ENCODE measurements around the gene NINJ2.
A peak's percentile ranks its signal among the peaks of the same experiment; 100 is the strongest.

NINJ2 gene

DNA sequence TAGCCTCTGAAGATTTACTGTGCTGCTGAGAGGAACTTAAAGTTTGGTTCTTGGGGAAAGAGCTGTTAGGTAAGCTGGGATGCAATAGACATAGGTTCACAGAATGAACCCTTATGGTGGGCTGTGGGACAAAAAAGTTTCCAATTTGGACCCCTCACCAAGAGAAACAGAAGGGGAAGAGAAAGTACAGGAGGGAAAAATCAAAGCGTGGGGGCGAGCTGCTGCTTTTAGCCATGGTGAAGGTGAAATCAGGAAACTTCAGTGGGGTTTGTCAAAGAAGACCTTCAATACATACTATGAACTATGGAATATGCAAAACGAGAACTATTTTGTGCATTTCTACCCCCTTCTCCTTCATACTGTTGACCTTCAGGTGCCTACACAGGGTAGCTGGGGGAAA lies 10.6 kb upstream of the NINJ2 start:
- no peak for DNase-seq (ENCODE audit: low read depth in 2 of 2)

DNA sequence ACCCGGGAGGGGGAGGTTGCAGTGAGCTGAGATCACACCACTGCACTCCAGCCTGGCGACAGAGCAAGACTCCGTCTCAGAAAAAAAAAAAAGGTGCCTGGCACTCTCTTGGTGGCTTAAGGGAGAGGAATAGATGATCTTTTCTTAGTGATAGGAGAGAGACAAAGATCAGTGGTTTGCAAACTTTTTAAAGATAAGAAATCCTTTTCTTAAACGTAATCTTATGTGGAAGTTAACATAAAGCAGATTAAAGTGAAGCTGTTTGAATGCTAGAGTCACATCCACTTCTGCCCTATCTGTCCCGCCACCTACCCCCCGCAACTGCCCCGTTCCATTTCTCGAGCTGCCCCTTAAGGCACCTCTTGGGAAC lies 6.3 kb upstream of the NINJ2 start:
- no peak for DNase-seq (ENCODE audit: low read depth in 2 of 2)

DNA sequence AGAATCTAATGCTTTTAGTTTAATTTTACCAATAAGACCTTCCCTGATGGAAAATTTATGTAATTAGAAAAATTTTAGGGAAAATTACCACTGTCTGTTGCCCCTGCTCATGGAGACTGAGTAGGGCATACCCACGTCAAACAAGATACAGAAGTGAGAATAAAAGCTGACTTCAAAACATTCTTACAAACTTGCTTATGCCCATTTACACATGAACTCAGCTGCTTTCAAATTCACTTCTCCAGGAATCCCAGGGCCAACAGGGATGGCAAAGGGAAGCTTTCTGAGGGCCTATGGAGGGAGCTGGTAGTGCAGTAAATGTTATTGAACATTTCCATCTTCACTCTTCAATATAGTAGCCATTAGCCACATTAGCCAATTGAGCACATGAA lies 4.8 kb upstream of the NINJ2 start:
- DNase-seq (ENCODE audit: low read depth in 2 of 2), result no peak

DNA sequence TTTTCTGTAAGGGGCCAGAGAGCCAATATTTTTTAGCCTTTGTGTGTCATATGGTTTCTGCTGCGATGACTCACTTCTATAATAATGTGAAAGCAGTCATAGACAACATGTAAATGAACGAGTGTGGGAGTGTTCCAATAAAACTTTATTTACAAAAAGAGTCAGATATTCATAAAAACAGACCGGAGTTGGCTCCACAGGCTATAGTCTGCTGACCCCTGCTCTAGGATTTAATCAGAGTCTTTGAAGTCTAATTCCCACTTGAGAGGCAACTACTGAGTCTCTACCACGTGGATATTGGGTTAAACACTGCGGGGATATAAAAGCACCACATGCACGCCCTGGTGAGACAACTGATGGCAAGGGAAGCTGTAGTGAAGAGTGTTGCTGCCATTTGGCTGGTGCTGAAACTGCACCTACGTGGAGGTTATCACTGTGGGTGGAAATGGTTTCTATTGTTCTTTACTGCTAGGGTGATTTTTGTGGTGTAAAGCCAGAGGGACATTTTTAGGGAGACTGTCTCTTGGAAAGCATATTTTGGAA lies 3.6 kb upstream of the NINJ2 start:
- no peak for DNase-seq (ENCODE audit: low read depth in 2 of 2)

DNA sequence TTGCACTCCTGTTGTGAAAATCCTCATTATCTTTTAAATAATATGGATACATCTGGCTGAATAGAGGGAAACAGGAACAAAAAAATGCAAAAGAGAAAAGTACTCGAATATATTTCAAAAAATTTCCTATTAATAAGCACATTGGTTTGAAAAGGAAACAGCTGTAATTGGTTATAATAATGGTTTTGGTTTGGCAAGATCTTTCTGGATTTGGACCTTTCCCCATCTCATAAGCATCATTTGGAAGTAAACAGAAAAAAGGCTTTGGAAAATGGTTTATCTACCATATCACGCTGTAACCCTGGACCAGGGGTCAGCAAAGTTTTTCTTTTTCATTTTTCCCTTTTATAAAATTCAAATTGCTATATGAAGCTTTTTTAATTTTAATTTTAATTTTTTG lies 2.8 kb upstream of the NINJ2 start:
- no peak for DNase-seq (ENCODE audit: low read depth in 2 of 2)

DNA sequence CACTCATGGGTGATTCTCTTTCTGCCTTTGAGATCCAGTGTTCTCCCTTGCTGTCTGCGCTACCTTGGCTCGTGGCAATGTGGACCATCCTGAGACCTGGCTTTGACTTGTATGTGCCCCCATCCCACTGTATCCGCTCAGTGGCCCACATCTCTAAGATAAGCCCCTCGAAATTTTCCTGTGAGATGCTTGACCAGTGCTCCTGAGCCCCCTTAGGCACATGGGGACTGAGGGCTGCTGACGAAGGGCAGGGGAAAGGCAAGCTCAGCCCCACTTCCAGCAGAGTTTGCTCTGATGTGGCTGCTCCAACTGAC lies 1.5 kb upstream of the NINJ2 start:
- DNase-seq (ENCODE audit: low read depth in 2 of 2), result no peak

DNA sequence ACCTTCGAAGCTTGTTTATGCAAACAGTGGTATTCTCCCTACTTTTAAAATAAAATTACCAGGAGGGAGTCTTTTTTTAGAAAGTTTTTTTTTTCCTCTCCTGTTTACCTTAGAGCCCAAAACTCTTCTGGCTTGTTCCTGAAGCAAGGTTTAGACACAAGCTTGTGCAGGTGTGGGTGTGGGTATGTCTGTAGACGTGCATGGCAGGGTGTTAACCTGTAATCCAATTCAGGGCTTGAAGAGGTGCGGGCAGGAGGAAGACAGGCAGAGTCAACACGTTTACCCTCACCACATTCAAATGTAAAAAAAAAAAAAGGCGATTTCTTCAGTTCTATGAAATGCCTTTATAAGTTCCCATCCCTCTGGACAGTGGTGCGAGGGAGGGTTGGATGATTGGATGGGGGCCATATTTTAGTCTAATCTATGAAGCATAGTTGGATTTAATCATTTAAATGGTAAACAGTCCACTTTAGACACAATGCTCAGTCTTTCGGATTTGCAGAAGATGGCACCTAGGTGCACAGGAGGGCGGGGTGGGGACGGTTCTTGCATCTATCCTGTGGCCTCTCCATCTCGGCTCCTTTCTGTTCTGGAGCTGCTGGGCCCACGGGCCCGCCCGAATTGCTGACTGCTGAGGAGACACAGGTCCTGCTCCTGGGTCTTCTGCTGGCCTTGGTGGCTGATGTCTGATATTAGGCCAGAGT lies 982 bp upstream of the NINJ2 start:
- DNase-seq (ENCODE audit: low read depth in 2 of 2), result no peak

DNA sequence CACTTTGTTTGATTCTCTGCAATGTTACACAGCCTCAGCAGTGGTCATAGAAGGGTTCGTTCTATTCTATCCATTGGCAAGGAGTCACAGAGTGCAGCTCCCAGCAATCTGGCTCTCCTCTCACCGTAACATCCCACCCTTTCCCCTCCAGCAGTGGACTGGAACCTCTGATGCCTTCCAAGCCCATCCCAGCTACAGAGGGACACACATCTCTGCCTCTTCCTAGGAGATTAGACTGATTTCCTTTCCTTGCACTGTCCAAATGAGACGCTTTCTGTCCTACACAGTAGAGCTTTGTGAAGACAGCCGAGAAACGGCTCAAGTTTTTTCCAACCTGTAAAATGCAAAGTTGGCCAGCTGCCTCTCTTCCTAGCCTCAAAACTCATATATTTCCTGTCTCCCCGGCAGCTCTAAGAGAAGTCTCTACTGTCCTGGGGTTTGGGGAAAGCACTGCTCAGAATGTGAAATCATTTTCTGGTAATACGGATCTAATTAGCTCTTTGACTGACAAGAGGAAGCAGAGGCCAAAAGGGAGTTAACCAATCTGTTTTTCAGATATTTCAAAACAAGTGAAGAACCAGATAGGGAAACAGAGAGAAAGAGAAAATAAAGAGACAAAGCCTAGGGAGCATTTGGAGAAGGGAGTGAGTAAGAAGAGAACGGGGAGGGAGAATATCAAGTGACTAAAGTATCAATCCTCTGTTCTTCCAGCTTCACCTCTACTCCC lies 516 bp downstream of the NINJ2 start:
- DNase-seq (ENCODE audit: low read depth in 2 of 2), result no peak

DNA sequence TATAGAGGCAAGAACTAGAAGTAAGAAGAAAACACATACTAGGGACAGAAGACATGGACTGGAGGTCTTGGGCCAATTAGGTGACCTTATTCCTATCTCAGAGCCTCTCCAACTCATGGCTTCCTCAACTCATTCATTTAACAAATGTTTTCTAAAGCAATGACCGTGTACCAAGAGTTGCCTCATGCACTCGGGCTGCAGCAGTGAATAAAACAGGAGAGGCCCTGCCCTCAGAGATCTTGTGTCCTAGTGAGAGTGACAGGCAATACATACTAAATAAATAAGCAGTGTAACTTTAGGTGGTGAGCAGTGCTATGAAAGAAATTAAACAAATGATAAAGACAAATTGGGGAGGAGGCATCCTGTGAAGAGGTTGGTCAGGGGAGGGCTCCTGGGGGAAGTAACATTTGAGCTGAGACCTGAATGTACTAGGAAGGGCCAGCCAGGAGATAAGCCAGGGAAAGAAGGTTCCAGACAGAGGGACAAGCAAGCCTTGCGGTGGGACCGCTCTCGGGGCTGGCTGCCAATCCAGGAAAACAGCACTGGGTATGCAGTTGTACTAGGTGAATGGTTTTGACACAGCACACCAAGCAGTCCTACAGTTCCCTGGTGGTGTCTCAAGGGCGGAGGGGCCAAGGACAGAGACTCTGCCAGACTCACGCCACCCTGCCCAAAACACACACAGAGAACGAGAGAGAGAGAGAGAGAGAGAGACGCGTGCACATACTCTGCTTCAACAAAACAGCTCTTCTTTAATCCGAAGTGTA lies 1.3 kb downstream of the NINJ2 start:
- DNase-seq (ENCODE audit: low read depth in 2 of 2), result no peak

DNA sequence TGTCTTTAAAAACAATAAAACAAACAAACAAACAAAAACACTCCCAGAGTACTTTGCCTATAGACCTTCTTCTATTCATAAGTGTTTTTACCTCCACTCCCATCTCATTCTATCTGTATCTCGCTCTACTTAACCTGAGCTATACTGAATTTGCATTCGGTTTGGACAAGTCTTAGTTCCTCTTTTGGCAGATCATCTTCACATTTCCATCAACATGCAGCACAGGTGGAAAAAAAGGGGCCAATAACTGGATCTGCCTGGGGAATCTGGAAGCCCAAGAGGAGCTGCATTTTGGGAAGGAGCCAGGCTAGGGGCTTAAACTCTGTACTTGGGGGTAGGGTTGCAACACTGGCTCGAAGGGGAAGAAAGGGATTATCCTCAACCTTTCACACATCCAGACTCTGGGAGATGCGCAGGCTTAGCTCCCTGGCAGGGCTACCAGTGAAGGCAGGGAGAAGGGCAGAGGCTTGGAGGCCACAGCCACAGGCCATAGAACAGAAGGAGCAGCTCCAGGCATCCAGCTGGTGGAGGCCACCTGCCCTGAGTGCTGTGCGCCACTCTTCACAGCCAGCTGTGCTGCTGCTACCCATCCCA lies 4.1 kb downstream of the NINJ2 start:
- DNase-seq (ENCODE audit: low read depth in 2 of 2), result no peak

DNA sequence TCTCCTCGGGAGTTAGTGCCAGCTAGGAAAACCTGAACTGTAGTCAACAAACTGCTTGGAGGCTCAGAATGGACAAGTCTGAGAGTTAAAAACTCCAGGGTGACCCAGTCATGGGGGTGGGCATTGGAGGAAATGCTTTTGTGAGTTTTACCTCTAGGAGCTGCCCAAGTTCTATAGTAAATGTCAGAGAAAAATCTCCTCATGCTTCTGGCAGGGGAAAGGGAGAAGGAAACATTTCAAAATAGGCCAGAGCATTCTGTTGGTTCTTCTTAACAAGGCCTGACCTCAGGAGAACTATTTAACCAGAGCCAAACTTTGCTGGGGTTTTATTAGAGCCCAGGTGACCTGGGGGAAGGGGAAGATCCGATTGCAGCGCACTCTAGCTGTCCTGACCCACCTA lies 12.3 kb downstream of the NINJ2 start:
- DNase-seq (ENCODE audit: low read depth in 2 of 2), result no peak

DNA sequence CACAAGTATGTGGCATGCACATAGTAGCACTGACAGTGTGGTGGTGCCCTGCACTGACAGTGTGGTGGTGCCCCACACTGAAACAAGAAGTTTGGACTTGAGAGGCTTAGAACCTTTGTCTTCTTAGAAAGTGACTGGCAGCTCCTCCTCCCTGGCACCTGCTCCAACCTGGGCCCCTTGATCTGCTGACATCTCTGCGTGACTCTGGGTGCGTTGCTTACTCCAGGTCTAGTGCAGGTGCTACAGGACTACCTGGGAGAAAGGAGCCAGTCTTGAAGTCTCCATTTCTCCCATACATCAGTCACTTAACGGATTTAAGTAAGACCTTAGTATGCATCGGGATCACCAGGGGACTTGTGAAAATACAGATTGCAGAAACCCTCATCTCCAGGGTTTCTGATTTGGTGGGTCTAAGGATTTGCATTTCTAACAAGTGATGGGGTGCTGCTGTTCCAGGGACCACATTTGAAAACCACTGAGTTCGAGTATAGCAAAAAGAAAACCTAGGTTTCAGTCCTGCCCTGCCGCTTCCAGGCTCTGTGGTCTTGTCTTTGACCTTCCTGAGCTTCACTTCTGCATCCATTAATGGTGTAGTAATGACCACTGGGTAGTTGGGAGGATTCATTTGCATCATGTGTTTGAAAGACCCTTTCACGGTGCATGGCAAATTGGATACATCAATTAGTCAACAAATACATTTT lies 15.7 kb downstream of the NINJ2 start:
- DNase-seq (ENCODE audit: low read depth in 2 of 2), result no peak

DNA sequence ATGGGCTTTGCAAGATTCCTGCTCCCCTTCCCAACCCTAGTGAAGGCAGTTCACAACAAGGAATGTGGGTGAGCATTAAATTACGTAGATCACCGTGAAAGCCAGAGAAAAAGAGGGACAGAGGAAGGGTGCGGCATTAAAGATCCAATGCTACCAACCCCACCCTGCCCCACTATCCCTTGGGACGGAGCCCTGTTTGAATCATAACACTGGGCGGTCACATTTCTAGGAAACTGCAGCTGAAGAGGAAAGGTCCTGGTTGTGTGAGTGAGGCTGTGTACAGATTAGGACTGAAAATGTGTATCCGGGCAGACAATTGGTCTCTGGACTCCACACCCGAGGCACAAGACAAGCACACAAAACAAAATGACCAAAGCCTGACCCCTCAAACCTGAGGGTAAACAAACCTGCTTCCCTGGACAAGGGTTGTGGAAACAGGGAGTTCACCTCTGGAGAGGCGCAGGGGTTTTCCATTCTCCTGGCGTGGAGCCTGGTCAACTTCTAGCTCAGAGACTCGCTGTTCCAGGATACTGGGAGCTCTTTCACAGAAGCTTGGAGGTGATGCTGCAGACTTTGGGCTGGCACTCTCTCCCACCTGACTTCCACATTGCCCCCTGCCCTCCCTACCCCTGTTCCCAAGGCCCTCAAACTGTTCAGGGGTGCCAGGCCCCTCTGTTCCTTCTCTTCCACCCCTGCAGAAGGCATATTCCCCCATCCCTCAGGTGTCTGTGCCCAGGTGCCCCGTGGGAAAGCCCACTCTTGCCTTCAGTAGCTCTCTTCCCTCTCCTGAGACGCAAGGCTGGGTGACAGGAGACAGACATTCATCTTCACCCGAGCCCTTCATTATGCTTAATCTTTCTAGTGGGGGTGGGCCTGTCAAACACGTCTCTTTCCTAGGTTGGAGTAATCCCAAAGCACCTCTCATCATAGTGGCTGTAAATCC lies 16.5 kb downstream of the NINJ2 start:
- DNase-seq (ENCODE audit: low read depth in 2 of 2), result no peak

DNA sequence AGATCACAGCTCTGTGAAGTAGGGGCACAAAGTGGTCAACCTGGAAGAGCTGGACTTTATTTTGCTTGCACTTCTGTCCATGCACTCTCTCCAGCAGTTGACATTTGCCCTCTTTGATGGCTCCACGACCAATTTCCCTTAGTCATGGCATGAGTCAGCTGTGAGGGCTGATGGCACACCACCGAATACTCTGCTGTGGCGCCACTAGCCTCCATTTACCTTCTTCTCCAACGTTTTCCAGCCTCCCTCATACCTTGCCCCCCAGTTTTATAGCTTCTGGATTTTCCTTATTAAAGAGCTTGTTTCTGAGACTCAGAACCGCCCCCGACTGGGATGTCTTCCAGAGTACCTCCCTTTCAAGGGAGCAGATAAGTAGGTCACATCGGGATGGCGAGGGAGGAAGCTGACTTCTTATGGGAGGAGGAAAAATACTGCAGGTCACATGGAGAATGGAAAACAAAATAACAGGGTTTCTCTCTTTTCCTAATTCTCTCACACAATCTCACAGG lies 17.6 kb downstream of the NINJ2 start:
- DNase-seq (ENCODE audit: low read depth in 2 of 2), result no peak

DNA sequence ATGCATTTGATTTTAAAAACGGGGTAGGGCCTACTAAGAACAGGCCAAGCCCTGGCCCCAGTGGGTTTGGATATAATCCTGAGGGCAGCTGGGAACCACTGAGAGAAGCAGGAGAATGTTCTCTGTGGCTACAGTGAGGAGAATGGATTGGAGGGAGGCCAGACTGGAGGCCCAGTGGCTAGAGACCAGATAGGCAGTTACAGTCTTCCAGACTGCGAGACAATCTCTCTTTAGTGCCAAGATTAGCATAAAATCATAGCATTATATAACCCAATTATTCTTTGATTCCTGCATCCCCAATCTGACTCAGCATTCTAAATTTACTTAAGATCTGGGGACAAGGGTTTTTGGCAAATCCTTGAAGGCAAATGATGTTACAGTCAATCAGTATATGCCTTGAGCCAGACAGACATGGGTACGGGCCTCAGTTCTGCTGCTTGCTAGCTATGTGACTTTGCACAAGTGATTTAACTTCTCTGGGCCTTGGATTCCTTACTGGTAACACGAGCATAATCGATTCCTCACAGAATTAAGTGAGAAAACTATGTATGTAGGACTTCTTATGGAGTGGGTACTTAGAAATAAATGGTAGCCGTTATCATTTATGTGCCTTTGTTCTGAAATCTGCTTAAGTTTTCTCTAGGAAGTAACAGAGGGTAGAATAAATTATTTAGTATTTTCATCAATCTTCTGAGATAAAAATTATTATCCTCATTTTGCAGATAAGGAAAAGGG lies 18.3 kb downstream of the NINJ2 start:
- no peak for DNase-seq (ENCODE audit: low read depth in 2 of 2)

DNA sequence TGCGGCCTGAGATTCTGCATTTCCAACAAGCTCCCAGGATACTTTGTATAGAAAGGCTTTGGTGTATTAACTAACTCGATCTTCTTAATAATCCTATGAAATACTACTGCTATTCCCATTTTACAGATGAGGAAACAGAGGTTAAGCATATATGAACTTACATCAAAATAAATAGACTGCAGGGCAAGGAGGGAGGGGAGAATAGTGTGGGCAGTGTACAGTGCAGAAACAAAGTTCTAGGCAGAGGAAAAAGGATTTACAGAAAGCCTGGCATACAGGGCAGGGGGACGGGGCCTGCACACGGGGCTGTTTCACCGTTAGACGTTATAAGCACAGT lies 19.0 kb downstream of the NINJ2 start:
- DNase-seq (ENCODE audit: low read depth in 2 of 2), result no peak

DNA sequence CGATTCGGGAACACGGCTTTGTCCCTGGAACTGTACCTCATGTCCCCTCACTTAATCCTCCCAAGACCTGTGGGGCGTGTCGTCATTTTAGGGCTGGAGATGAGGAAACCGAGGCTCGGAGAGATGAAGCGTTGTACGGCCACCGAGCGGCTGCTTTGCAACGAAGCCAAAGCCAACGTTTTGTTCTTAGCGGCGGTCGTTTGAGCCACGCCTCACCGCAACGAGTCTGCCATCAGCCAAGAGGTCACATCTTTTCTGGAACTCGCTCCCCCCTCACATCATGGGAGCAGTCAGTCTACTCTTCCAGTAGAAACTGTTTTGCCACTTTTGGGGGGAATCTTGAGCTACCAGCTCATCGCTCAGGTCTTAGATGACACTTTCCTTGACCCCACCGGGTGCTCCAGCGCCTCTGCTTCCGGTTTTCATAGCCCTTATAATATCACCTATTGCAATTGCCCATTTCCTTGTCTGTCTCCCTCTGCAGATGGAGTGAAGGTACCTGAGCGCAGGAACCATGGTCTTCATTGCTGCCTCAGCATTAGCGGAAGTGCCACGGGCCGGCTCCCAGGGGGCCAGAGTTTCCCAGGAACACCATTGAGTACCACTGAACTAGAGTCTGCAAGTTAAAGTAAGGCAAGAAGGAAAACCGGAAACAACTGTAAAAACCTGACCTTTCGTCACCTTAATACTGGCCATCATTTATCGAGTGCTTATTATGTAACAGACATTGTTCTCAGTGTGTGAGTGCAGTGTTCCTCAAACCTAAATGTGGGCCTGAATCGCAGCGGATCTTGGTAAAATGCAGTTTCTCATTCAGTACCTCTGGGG lies 19.6 kb downstream of the NINJ2 start:
- no peak for DNase-seq (ENCODE audit: low read depth in 2 of 2)

DNA sequence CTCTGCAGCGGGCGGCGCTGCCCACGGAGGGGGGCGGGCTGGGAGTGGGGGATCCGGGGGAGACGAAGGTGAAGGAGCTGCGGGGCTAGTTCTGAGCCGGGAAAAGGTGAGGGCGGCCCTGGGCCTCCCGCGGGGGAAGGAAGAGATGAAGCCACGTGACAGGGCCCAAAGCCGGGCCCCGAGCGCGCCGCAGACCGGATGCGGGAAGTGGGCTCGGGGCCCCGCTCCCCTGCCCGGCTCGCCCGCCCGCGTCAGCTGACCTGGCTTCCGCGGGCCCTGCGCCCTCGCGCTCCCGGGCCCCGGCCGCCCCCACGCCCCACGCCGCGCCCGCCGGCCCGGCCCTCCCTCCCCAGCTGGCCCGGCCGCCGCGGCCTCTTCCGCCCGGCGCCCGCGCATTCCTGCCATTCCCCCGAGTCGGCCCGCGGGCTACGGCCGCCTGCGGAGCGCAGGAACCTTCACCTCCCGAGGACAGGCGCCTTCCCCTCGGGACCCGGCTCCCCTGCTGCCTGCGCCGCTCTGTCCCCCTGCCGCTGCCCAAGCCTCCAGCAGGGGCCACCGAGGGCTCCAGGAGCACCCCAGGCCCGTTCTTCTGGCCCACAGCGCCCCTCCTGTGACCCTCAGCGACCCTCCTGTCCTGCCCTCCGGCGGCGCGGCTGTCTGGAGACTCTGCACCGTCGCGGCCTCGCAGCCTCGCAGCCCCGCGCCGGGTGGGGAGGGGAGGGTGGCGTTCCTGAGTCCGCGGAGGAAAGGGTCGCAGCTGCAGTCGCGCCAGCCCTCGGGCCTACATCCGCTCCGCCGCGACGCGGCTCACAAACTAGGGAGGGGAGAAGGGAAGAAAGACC lies 20.4 kb downstream of the NINJ2 start:
- DNase-seq (ENCODE audit: low read depth in 2 of 2), result peak; percentile 39 to 63
